HEK293 (cell line): ENCODE results near the gene PDE3B.

Experiments used
- CTCF ChIA-PET: fragments of 350-600 bp; formaldehyde crosslinking; extraction: SDS; loops from one replicate; lab custom pipeline; 2021; ENCODE audit warnings: antibody characterized with exemption; lab: Yijun Ruan, JAX
- POLR2A ChIA-PET: fragments of 300-600 bp; formaldehyde crosslinking; extraction: SDS; loops from one replicate; lab custom pipeline; 2020; ENCODE audit warnings: antibody characterized with exemption, inconsistent platforms; lab: Yijun Ruan, JAX
- H3K27ac ChIP-seq: fragments of 200-500 bp; sonication (Bioruptor generic); 2 replicates; pipeline ENCODE4 v1.5.1; 2014; ENCODE audit warnings: low read depth, low read length, control low read depth, inconsistent platforms; ENCODE audit errors: extremely low read depth
- H3K36me3 ChIP-seq, 2 experiments: fragments of 200-500 bp in 1 of 2; sonication (Bioruptor generic) in 1 of 2; 1 replicate in 1 of 2; 2 replicates in 1 of 2; pipeline ENCODE4 v1.5.1; 2014 to 2017; ENCODE audit warnings: inconsistent platforms in 2 of 2, low read length in 2 of 2; ENCODE audit not compliant: control insufficient read depth in 2 of 2, insufficient read depth in 1 of 2
- H3K4me1 ChIP-seq: fragments of 200-500 bp; sonication (Bioruptor generic); 2 replicates; pipeline ENCODE4 v1.5.1; 2014; ENCODE audit warnings: mild to moderate bottlenecking, low read length, inconsistent platforms; ENCODE audit not compliant: control insufficient read depth, insufficient read depth
- H3K4me3 ChIP-seq: 2 replicates; pipeline ENCODE4 v1.5.1; 2011; ENCODE audit warnings: low read depth, mild to moderate bottlenecking, control low read depth, low read length, moderate library complexity
- H3K9me3 ChIP-seq: fragments of 200-500 bp; sonication (Bioruptor generic); 2 replicates; pipeline ENCODE4 v1.5.1; 2014; ENCODE audit warnings: low read depth, low read length, inconsistent platforms; ENCODE audit not compliant: control insufficient read depth, insufficient read depth
- BCL11B ChIP-seq: fragments of 450-650 bp; formaldehyde crosslinking; IDR thresholded peaks from 2 replicates; pipeline ENCODE4 v1.5.1; 2016; ENCODE audit warnings: low read depth, missing biosample characterization, missing genetic modification characterization
- INSM2 ChIP-seq: fragments of 450-650 bp; formaldehyde crosslinking; IDR thresholded peaks from 2 replicates; pipeline ENCODE4 v1.5.1; 2016; ENCODE audit warnings: missing biosample characterization, missing genetic modification characterization
- KLF16 ChIP-seq: fragments of 450-650 bp; formaldehyde crosslinking; IDR thresholded peaks from 2 replicates; pipeline ENCODE4 v1.5.1; 2017; ENCODE audit warnings: missing biosample characterization, missing genetic modification characterization
- PRDM2 ChIP-seq: fragments of 450-650 bp; formaldehyde crosslinking; IDR thresholded peaks from 2 replicates; pipeline ENCODE4 v1.5.1; 2016; ENCODE audit warnings: missing biosample characterization, missing genetic modification characterization, borderline replicate concordance
- SP7 ChIP-seq: fragments of 450-650 bp; formaldehyde crosslinking; IDR thresholded peaks from 2 replicates; pipeline ENCODE4 v1.5.1; 2016; ENCODE audit warnings: missing biosample characterization, missing genetic modification characterization
- ZBTB8A ChIP-seq: fragments of 450-650 bp; formaldehyde crosslinking; IDR thresholded peaks from 2 replicates; pipeline ENCODE4 v1.5.1; 2016; ENCODE audit warnings: missing biosample characterization, missing genetic modification characterization
- ZEB2 ChIP-seq: fragments of 450-650 bp; formaldehyde crosslinking; IDR thresholded peaks from 2 replicates; pipeline ENCODE4 v1.5.1; 2016; ENCODE audit warnings: missing biosample characterization, missing genetic modification characterization
- ZNF155 ChIP-seq: fragments of 450-650 bp; formaldehyde crosslinking; IDR thresholded peaks from 2 replicates; pipeline ENCODE4 v1.5.1; 2016; ENCODE audit warnings: missing biosample characterization, missing genetic modification characterization
- ZNF175 ChIP-seq: fragments of 450-650 bp; formaldehyde crosslinking; IDR thresholded peaks from 2 replicates; pipeline ENCODE4 v1.5.1; 2016; ENCODE audit warnings: missing biosample characterization, missing genetic modification characterization
- ZNF184 ChIP-seq: fragments of 450-650 bp; IDR thresholded peaks from 2 replicates; pipeline ENCODE4 v1.5.1; 2018; ENCODE audit warnings: missing biosample characterization, mild to moderate bottlenecking, missing genetic modification characterization
- ZNF202 ChIP-seq: fragments of 450-650 bp; formaldehyde crosslinking; IDR thresholded peaks from 2 replicates; pipeline ENCODE4 v1.5.1; 2016; ENCODE audit warnings: missing biosample characterization, missing genetic modification characterization, borderline replicate concordance
- ZNF223 ChIP-seq: fragments of 450-650 bp; formaldehyde crosslinking; IDR thresholded peaks from 2 replicates; pipeline ENCODE4 v1.5.1; 2016; ENCODE audit warnings: missing biosample characterization, missing genetic modification characterization
- ZNF248 ChIP-seq: fragments of 450-650 bp; formaldehyde crosslinking; IDR thresholded peaks from 2 replicates; pipeline ENCODE4 v1.5.1; 2017; ENCODE audit warnings: missing biosample characterization, missing genetic modification characterization
- ZNF341 ChIP-seq: fragments of 450-650 bp; formaldehyde crosslinking; IDR thresholded peaks from 2 replicates; pipeline ENCODE4; 2016; ENCODE audit warnings: low read depth, missing biosample characterization, missing genetic modification characterization
- ZNF404 ChIP-seq: fragments of 450-650 bp; formaldehyde crosslinking; IDR thresholded peaks from 2 replicates; pipeline ENCODE4 v1.5.1; 2017; ENCODE audit warnings: missing biosample characterization, missing genetic modification characterization
- ZNF521 ChIP-seq: fragments of 450-650 bp; formaldehyde crosslinking; IDR thresholded peaks from 2 replicates; pipeline ENCODE4 v1.5.1; 2017; ENCODE audit warnings: missing biosample characterization, mild to moderate bottlenecking, missing genetic modification characterization
- ZNF561 ChIP-seq: fragments of 450-650 bp; IDR thresholded peaks from 2 replicates; pipeline ENCODE4 v1.5.1; 2018; ENCODE audit warnings: missing biosample characterization, missing genetic modification characterization, borderline replicate concordance
- ZNF747 ChIP-seq: fragments of 450-650 bp; formaldehyde crosslinking; IDR thresholded peaks from 2 replicates; pipeline ENCODE4 v1.5.1; 2016; ENCODE audit warnings: missing biosample characterization, missing genetic modification characterization
- TF ChIP-seq, protein P1 (sequence below): fragments of 450-650 bp; formaldehyde crosslinking; IDR thresholded peaks from 2 replicates; pipeline ENCODE4 v1.5.1; 2017; ENCODE audit warnings: missing biosample characterization, missing genetic modification characterization
- TF ChIP-seq, protein P2 (sequence below): fragments of 450-650 bp; formaldehyde crosslinking; IDR thresholded peaks from 2 replicates; pipeline ENCODE4 v1.5.1; 2016; ENCODE audit warnings: missing biosample characterization, missing genetic modification characterization

Gene PDE3B

DNA sequence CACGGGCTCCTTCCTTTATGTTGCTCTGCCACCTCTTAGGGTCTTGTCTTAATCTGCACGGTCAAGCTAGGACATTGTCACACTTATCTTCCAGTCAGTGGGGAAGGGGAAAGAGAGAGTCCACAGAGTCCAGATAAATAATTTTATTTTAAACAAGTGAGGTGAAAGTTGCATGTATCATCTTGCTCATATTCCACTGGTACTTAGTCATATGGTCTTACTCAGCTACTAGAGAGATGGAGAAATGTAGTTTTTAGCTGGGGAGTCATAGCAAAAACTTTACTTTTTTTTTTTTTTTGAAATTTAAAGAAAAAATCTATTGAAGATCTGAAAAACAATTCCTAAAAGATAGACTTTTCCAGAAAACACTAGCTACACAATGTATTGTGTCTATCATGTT, 29.0 kb downstream of the PDE3B start:
- Histone ChIP-seq H3K9me3 (no peaks in the 10 kb centered on the region), H3K4me1 (no peaks in the 10 kb centered on the region), H3K27ac (no peak overlapping the region), H3K4me3 (no peak overlapping the region), H3K36me3 (no peaks in the 10 kb centered on the region)
- POLR2A ChIA-PET, result no interaction called here
- TF ChIP-seq ZNF202 (tag by site-specific recombination) (no peak), ZNF561 (no peak), PRDM2 (no peak), ZNF404 (no peak), ZNF248 (tag by site-specific recombination) (no peak), ZNF521 (no peak), ZNF223 (tag by site-specific recombination) (no peak), KLF16 (no peak), BCL11B (no peak), ZNF747 (tag by site-specific recombination) (no peak), ZNF155 (tag by site-specific recombination) (no peak), ZBTB8A (tag by site-specific recombination) (no peak), ZNF175 (tag by site-specific recombination) (no peak), ZNF341 (no peak)
- TF ChIP-seq, protein P1, sequence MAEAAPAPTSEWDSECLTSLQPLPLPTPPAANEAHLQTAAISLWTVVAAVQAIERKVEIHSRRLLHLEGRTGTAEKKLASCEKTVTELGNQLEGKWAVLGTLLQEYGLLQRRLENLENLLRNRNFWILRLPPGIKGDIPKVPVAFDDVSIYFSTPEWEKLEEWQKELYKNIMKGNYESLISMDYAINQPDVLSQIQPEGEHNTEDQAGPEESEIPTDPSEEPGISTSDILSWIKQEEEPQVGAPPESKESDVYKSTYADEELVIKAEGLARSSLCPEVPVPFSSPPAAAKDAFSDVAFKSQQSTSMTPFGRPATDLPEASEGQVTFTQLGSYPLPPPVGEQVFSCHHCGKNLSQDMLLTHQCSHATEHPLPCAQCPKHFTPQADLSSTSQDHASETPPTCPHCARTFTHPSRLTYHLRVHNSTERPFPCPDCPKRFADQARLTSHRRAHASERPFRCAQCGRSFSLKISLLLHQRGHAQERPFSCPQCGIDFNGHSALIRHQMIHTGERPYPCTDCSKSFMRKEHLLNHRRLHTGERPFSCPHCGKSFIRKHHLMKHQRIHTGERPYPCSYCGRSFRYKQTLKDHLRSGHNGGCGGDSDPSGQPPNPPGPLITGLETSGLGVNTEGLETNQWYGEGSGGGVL (tag by site-specific recombination), result no peak
- TF ChIP-seq, protein P2, sequence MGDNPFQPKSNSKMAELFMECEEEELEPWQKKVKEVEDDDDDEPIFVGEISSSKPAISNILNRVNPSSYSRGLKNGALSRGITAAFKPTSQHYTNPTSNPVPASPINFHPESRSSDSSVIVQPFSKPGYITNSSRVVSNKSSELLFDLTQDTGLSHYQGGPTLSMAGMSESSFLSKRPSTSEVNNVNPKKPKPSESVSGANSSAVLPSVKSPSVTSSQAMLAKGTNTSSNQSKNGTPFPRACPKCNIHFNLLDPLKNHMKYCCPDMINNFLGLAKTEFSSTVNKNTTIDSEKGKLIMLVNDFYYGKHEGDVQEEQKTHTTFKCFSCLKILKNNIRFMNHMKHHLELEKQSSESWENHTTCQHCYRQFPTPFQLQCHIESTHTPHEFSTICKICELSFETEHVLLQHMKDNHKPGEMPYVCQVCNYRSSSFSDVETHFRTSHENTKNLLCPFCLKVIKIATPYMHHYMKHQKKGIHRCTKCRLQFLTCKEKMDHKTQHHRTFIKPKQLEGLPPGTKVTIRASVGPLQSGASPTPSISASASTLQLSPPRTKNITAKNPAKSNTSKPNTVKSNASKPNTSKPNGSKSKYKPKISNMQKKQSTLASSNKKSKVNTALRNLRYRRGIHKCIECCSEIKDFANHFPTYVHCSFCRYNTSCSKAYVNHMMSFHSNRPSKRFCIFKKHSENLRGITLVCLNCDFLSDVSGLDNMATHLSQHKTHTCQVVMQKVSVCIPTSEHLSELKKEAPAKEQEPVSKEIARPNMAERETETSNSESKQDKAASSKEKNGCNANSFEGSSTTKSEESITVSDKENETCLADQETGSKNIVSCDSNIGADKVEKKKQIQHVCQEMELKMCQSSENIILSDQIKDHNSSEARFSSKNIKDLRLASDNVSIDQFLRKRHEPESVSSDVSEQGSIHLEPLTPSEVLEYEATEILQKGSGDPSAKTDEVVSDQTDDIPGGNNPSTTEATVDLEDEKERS (tag by site-specific recombination), result no peak
- CTCF ChIA-PET, result no interaction called here

DNA sequence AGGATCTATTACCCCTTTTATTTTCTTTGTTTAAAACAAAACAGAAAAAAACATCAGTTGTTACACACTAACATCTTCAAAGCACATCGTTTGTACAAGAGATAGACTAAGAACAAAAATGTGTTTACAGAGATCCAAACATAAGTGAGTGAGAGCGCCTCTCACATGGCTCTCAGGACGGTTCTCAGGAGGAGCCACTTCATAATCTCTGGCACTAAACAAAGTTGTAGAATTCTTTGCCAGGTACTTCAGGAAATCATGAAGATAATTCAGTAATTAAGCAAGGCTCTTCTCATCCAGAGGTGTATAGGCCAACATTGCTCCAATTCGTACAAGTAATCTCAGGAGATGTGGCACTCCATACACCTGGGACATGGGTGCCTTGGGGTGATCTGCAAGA, 29.8 kb downstream of the PDE3B start:
- POLR2A ChIA-PET, result no interaction called here
- Histone ChIP-seq H3K36me3 (no peaks in the 10 kb centered on the region), H3K9me3 (no peaks in the 10 kb centered on the region), H3K4me3 (no peak overlapping the region), H3K27ac (no peak overlapping the region), H3K4me1 (no peaks in the 10 kb centered on the region)
- TF ChIP-seq ZNF184, result no peak
- no peak for TF ChIP-seq INSM2 (tag by site-specific recombination)
- no peak for TF ChIP-seq ZEB2 (tag by site-specific recombination)
- no peak for TF ChIP-seq BCL11B
- no peak for TF ChIP-seq SP7 (tag by site-specific recombination)
- CTCF ChIA-PET, result no interaction called here
